ENCODE measurements around the gene GRK2.
"Not testable (repeated sequence)": the region's sequence is repeated elsewhere in the genome, so short reads cannot be mapped to it uniquely, and the experiment has no call there.

GRK2 gene

DNA sequence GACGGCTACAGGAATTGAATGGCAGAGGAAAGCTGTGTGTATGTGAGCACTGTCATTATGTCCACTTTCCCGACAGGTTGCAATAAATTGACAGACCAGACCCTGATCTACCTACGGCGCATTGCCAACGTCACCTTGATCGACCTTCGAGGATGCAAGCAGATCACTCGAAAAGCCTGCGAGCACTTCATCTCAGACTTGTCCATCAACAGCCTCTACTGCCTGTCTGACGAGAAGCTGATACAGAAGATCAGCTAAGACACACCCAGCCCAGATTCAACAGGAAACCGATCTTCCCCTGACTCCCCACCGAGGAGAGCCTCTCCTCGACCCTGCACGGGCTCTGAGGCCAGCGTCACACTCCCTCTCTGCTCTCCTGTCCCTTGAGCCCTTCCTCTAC lies 11.5 kb upstream of the GRK2 start:
- FAIRE-seq = no peak

DNA sequence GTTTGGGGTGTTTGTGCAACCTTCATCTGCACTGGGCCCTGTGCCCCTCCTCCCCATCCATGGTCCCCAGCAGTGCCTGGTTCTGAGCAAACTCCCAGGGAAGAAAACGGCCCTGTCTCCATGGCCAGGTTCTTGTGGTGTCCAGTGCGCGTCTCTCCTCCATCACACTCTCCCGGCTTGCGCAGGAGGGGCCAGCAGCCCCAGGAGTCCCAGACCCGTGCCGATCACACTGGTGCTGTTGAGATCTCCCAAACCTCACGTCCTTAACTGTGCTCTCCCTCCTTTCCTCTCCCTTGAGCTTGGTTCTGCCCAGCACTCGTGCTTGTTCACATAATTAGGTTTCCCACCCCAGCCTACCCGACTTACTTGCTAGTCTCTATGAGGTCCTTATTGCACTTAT lies 10.9 kb upstream of the GRK2 start:
- FAIRE-seq = no peak

- no peak for FAIRE-seq
Observed at GRCh38 chr11:67255864-67256263, 10.4 kb upstream of the GRK2 start.

DNA sequence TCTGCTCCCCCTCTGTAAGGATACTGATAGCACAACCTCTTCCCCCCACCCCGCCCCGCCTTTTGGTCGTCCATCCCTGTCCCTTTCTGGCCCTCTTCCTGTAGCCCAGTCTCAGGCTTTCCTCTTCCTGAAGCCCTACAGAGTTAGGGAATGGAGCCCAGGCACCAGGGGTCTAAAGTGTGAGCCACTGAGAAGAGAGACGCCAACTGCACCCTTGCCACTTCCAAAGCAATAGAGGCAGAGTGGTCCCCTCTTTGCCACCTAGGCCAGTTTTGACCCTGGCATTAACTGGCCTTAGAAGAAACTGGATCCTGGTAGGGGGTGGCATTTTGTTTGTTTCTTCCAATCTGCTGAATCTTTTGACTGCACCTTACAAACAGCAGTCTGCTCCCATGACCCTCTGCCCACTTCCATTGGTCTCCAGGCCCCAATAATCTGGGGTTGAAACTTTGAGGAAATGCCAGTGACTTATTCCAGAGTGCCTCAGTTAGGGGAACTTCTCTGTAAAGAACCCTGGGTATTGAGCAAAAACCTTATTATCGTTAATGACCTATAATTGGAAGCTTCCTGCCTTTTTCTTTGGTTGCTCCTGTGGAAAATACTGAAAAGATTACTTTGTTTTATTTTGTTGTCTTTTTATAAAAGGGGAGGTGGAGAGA lies 9.7 kb upstream of the GRK2 start:
- no peak for FAIRE-seq

DNA sequence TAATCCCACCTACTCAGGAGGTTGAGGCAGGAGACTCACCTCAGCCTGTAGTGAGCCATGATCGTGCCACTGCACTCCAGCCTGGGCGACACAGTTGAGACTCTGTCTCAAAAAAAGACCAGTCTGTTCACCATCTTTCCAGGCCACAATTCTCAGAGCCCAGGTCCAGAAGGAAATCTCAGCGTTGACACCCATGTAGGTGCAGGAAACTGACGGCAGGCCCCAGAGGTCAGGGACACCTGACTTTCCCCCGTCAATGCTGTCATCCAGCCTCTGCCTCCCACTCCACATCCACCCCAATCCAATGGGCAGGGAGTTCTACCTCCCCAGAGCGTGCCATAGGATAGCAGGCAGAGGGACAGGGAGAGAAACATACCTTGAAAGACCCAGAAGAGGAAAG lies 5.9 kb upstream of the GRK2 start:
- no peak for FAIRE-seq

DNA sequence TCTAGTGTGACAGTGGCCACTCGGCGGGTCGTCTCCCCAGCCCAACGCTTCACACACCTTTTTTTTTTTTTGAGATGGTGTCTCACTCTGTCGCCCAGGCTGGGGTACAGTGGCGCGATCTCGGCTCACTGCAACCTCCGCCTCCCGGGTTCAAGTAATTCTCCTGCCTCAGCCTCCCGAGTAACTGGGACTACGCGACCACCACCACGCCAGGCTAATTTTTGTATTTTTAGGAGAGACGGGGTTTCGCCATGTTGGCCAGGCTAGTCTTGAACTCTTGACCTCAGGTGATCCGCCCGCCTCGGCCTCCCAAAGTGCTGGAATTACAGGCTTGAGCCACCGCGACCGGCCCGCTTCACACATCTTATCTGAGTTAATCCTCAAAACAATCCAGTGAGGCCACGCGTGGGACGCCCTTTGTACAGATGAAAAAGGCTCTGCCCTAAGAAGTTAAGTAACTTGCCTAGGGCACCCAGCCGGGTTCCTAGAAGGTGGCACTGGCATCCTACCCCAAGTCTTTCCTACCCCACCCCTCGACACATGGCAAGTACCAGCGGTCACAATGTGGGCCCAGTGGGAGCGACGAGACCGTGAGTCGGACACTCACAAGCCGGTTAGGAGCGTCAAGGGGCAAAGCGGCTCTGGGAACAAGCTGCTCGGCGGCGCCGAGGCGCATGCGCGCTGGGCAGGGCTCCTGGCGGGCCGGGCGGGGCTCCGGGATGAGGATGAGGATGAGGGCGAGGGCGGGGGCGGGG lies 5.2 kb upstream of the GRK2 start:
- FAIRE-seq = not testable (repeated sequence)

GRCh38 chr11:67261640-67261945 lies 4.7 kb upstream of the GRK2 start:
- FAIRE-seq = no peak

DNA sequence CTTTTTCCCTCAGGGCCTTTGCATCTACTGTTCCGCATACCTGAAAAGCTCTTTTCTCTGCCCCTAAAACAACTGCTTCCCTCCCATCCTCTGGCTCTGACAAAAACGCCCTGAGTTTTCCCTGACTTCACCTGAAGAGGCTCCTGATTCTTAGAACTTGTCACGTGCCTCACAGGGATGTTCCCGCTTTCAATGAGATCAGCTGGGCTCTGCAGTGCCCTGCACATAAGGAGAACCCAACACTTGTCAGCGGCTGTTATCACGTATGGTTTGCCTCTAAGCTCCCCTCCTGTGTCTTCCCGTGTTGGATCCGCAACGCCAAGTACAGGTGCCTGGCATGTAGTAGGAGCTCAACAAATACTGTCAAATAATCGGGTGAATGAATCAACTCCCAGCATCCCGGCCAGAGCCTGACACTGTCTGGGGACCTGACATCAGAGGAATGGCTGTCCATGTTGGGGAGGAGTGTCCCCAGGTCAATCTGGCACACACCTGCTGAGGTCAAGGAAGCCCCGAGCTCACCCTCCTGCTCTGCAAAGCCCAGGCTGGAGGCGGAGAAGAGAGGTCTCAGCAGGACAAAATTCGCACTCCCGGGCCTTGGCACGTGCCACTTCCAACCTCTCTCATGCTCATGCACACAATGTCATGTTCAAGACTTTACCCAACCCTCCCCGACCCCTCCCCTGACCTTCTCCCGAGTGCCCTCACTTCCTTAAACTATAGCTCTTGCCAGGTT lies 4.2 kb upstream of the GRK2 start:
- FAIRE-seq = no peak

- no peak for FAIRE-seq
Observed at GRCh38 chr11:67262731-67263675, 3.3 kb upstream of the GRK2 start.

DNA sequence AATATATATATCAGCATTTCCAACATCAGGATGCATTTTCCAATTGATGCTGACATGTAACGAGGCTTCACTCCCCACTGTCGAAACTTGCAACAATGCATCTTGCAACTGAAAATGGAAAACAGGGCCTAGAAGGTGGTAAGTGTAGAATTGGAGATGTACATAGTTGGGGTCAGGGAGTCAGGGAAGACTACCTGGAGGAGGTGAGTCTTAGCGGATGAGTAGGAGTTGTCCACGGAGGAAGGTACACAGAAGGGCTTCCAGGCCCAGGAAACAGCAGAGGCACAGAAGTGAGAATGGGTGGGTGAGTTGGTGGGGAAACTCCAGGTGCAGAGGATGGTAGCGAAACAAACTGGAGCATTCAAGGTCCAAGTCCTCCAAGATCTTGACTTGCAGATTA lies 2.0 kb upstream of the GRK2 start:
- FAIRE-seq = no peak

DNA sequence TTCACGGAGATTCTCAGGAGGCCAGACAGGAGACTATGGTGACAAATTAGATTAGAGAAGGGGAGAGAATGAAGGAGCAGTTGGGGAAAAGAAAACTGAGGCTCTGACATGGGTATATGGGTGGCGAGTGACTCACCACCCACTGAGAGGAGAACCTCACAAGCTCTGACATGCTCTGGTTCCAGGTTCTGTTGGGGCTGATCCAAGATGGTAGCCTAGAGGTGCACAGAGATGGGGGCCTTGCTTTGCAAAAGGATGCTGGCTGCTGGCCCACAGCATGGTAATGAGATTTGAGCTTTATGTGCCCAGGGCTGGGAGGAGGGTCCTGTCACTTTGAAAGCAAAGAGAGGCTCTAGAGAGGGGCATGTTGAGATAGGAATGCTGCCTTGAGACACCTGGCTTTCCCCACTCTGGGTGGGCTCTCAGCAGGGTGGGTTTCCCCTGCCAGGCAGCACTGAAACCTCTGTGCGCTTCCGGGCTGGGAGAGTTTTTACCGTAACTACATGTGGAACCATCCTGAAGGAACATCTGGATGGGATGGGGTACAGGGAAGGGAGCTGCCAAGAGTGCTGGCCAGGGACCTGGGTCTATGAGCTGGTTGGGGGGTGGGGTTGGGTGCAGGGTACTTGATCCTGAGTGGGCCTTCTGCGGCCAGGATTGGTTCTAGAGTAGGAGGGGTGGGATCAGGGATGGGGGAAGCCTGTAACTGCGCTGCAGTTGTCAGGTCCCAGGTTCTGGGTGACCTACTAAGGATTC lies 1.2 kb upstream of the GRK2 start:
- FAIRE-seq = no peak

GRCh38 chr11:67265633-67266448 lies 432 bp upstream of the GRK2 start:
- no peak for FAIRE-seq

DNA sequence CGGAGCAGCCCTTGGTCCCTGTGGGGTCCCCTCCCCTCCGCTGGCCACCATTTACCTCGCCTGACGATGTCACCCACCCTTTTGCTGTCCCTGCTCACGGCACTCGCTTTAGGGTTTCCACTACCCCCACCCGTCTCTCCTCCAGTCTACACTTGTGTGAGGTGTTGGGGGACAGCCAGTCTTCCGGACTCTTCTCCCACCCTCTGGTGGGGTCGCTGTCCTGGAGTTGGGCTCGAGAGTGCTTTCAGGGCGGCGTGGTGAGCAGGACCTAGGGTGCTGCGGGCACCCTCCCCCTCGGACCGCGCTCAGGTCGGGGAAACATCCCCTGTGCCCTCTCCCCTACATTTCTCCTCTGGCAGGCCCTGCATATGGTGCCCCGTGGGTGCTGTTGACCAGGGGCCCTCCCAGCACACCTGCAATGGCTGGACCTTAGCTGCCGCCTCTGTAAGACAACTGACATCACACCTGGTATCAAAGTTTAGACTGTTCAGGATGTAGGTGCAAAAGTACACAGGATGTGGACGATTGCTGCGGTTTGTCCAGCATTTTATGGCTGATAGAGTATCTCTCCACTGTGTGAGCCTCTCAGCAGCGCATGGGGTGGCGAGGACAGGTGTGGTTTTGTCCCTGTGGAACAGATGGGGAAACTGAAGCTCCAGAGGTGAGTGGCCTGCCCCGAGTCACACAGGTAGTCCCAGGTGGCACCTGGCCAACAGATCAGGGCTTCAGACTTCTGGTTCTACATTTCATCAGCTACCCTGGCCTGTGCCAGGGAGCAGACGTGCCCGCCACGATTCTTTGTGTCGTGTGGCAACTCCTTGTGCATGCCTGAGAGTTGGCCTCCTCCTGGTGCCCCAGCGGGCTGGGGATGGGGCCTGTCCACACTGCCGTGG lies 1.2 kb downstream of the GRK2 start:
- FAIRE-seq = no peak

DNA sequence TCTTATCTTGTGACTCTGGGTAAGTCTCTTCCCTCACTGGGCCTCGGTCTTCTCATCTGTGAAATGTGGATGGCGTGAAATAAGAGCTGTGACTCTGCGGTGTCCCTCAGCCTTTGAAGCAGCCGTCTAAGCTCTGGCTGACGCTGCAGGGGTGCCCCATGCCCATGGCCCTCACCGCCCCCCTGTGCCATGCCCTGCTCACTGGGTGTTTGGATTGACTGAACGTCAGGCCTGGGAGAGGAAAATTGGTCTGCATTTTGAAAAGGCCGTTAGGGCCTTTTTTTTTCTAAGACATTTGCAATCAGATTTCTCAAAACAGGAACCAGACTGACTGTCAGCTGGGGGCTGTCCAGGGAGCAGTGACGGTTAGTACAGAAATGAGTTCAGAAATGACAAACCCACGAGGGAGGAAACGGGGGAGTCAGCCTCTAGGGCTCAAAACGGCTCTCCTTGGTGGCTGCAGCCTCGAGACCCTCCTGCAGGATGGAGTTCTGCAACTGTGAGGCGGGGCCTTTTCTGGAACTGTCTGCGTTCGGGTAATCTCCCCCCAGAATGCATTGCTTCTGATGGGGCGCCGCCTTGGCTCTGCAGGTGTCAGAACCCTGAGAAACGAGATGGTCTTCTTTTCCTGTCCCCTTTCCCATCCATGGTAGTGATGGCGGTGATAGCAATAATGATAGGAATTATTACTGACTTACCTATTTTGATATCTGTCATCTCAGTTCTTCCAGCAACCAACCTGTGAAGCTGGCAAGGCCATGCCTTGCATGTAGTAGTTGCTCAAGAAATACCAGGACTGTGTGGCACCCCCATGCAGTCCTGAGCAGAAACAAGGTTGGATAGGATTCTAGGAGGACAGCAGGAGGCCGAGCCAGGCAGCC lies 2.0 kb downstream of the GRK2 start:
- no peak for FAIRE-seq

- FAIRE-seq = no peak
Observed at GRCh38 chr11:67268962-67269268, 2.6 kb downstream of the GRK2 start.

DNA sequence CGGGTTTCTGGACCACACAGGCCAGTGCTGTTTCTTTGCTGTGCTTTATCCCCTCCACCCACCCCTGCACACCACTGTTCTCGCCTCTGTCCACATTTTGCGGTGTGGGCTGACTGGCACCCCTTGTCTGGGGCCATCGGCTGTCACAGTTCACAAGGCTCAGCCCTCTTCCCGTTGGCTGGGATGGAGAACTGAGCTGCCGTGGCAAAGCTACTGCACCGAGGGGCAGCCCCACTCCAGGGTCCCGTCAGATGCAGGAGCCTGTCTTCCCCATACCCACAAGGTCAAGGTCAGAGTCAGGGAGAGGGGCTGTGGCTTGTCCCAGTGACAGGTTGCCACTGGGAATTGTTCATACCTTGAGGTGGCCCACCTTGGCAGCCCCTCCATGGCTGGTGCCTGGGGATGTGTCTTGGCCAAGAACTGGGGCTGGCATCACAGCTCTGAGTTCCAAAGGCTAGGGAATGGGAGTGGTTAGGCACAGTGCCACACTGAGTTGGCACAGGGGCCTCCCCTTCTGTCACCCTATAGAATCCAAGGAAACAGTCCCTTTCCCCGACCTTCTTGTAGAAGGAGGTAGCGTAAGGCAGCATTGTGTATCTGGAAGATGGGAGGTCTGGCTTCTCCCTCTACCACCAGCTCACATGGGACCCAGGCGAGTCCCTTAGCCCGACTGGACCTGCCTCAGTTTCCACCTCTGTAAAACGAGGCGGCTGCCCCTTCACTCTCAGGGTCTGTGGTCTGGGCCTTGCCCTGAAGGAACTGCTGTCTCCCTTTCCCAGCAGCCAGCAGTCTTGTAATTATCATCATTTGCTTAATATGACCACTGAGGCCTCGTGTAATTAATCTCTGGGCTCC lies 3.4 kb downstream of the GRK2 start:
- no peak for FAIRE-seq

GRCh38 chr11:67270256-67271204 lies 4.3 kb downstream of the GRK2 start:
- FAIRE-seq = no peak
